ENCODE results near the gene APP.

- no peak for TF ChIP-seq TAF1 (IDR thresholded peaks at IDR 0.05; ENCODE audit: low read depth, low read length)
- no peak for TF ChIP-seq POLR2A (IDR thresholded peaks at IDR 0.05; ENCODE audit: low read depth, low read length)
Observed at GRCh38 chr21:26028183-26028582, 142.4 kb downstream of the APP start.

All from GM12891 (cell line).